ENCODE results near the gene CUL1.

CUL1 gene

DNA sequence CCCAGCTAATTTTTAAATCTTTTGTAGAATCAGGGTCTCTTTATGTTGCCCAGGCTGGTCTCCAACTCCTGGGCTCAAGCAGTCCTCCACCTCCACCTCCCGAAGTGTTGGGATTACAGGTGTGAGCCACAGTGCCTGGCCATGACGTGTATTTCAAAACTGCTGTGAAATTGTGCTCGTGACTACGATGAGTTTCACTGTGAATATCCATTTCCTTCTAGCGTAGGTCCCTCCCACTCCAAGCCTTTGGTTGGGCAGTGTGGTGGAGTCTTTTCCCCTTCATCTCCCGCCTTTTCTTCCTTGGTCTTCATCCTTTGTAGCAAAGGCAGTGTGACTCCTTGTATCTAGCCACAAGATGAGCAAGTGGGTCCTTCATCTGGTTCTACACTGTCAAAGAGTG is 56.2 kb downstream of the CUL1 start:
- H3K27ac ChIP-seq, result no peak overlapping the region
- ChIA-PET POLR2A (ENCODE audit: low non-redundant PET) (no interaction called here), CTCF (no interaction called here)
- TF ChIP-seq CTCF (conservative IDR thresholded peaks at IDR 0.05; ENCODE audit: low read depth), result no peak
- no peak for DNase-seq (ENCODE audit: low spot score)

- no peak for DNase-seq (ENCODE audit: low spot score)
- no peak overlapping the region for H3K27ac ChIP-seq
- TF ChIP-seq CTCF (conservative IDR thresholded peaks at IDR 0.05; ENCODE audit: low read depth), result no peak
- POLR2A ChIA-PET (ENCODE audit: low non-redundant PET), result no interaction called here
- CTCF ChIA-PET, result no interaction called here
Measured at GRCh38 chr7:148761499-148762278, 63.0 kb downstream of the CUL1 start.

GRCh38 chr7:148763622-148764021 is 64.9 kb downstream of the CUL1 start:
- no peak overlapping the region for H3K27ac ChIP-seq
- ChIA-PET CTCF (interaction anchor here (0.6 kb wide), 1 partner anchor 199 kb away, joined by 4 read pairs; no protein-coding TSS in a partner anchor), POLR2A (ENCODE audit: low non-redundant PET) (no interaction called here)
- TF ChIP-seq CTCF (conservative IDR thresholded peaks at IDR 0.05; ENCODE audit: low read depth), result no peak
- DNase-seq (ENCODE audit: low spot score), result no peak

DNA sequence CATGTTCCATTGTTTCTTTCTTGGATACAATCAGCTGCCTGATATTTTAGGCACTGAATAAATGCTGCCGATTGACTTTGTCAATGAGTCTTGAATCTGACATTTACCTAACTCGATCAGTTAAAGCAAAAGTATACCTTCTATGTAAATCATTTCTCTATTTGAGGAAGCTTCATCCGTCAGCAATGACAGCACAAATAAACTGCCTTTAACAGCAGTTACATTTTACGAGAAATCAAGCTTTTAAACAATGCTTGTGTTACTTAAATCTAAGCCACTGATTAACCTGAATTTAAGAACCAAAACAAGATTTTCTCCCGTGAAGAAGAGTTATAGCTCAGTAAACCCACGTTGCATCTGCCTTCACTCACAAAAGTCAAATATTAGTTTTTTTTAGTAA is 71.3 kb downstream of the CUL1 start:
- H3K27ac ChIP-seq, result no peak overlapping the region
- ChIA-PET POLR2A (ENCODE audit: low non-redundant PET) (no interaction called here), CTCF (no interaction called here)
- no peak for TF ChIP-seq CTCF (conservative IDR thresholded peaks at IDR 0.05; ENCODE audit: low read depth)
- no peak for DNase-seq (ENCODE audit: low spot score)

DNA sequence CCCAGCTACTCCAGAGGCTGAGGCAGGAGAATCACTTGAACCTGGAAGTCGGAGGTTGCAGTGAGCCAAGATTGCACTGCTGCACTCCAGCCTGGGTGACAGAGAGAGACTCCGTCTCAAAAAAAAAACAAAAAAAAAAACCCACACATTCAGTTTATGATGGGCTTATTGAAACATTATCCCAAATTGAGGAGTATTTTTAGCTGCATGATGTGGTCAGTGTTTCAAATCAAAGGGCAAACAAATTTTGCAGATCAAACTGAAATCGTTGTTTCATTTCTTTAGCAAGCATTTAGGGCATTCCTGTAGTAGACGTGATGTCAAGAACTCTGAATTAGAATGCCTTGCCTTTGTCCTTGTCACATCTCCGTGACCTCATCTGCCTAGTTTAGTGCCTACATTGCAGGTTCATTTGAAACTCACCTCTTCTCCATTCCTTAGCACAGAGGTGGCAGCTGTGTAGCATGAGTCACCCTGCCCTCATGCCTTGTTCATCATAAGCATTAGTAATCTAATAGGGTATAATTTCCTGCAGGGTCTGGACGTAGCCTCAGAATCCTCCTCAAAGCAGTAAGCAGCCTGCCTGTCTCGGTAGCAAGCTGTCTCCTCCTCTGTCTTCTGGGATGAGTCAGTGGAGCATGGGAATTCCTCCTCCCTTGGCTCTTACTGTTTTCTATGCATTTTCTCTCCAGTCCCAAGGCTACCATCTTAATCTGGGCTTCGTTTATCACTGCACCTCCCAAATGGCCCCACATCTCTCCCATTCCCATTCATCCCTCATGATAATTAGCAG is 73.8 kb downstream of the CUL1 start:
- TF ChIP-seq CTCF (conservative IDR thresholded peaks at IDR 0.05; ENCODE audit: low read depth), result no peak
- ChIA-PET CTCF (no interaction called here), POLR2A (ENCODE audit: low non-redundant PET) (no interaction called here)
- H3K27ac ChIP-seq, result peak overlapping the region; percentile 67
- DNase-seq (ENCODE audit: low spot score), result peak; percentile 83

- CTCF ChIA-PET, result no interaction called here
- TF ChIP-seq CTCF (conservative IDR thresholded peaks at IDR 0.05; ENCODE audit: low read depth), result no peak
- peak overlapping the region; percentile 39; the same call in 1 of the 2 replicates for H3K27ac ChIP-seq
- POLR2A ChIA-PET (ENCODE audit: low non-redundant PET), result no interaction called here
- DNase-seq (ENCODE audit: low spot score), result no peak
Measured at GRCh38 chr7:148773334-148773733, 74.6 kb downstream of the CUL1 start.
